GM21619 (cell line): ENCODE data around the gene RXYLT1.
A peak's percentile ranks its signal among the peaks of the same experiment; 100 is the strongest.
"Not testable (repeated sequence)": the region's sequence is repeated elsewhere in the genome, so short reads cannot be mapped to it uniquely, and the experiment has no call there.

Source experiments
- ATAC-seq: cut with Tn5 transposase; IDR thresholded peaks from one replicate; pipeline ENCODE4 v1.9.1; 2021; ENCODE audit not compliant: unreplicated experiment

The RXYLT1 gene

GRCh38 chr12:63779498-63780481 is at the start of gene RXYLT1:
Gene RXYLT1, plus strand, starts transcription at chr12:63779909. Its CDS starts 52 bp downstream, at chr12:63779961.
- ATAC-seq: peak; percentile 95

- ATAC-seq: not testable (repeated sequence)
Measured at GRCh38 chr12:63732779-63733178, 46.9 kb upstream of the RXYLT1 start.

GRCh38 chr12:63733585-63733984 is 46.1 kb upstream of the RXYLT1 start:
- not testable (repeated sequence) for ATAC-seq

- ATAC-seq: not testable (repeated sequence)
Measured at GRCh38 chr12:63740551-63740950, 39.2 kb upstream of the RXYLT1 start.

- not testable (repeated sequence) for ATAC-seq
Measured at GRCh38 chr12:63741431-63741830, 38.3 kb upstream of the RXYLT1 start.

GRCh38 chr12:63744110-63744509 is 35.6 kb upstream of the RXYLT1 start:
- ATAC-seq: not testable (repeated sequence)

- not testable (repeated sequence) for ATAC-seq
Measured at GRCh38 chr12:63746470-63746869, 33.2 kb upstream of the RXYLT1 start.

GRCh38 chr12:63747136-63747535 is 32.6 kb upstream of the RXYLT1 start:
- ATAC-seq: not testable (repeated sequence)

- no peak for ATAC-seq
Measured at GRCh38 chr12:63747553-63747952, 32.2 kb upstream of the RXYLT1 start.

GRCh38 chr12:63752283-63752682 is 27.4 kb upstream of the RXYLT1 start:
- peak; percentile 64 for ATAC-seq

GRCh38 chr12:63752841-63753240 is 26.9 kb upstream of the RXYLT1 start:
- no peak for ATAC-seq

- ATAC-seq: no peak
Measured at GRCh38 chr12:63753743-63754142, 26.0 kb upstream of the RXYLT1 start.

- ATAC-seq: no peak
Measured at GRCh38 chr12:63764481-63764880, 15.2 kb upstream of the RXYLT1 start.

- ATAC-seq: no peak
Measured at GRCh38 chr12:63766498-63766897, 13.2 kb upstream of the RXYLT1 start.

GRCh38 chr12:63770375-63770774 is 9.3 kb upstream of the RXYLT1 start:
- ATAC-seq: no peak

GRCh38 chr12:63777340-63777739 is 2.4 kb upstream of the RXYLT1 start:
- no peak for ATAC-seq

GRCh38 chr12:63782466-63782865 is 2.8 kb downstream of the RXYLT1 start:
- no peak for ATAC-seq

- ATAC-seq: no peak
Measured at GRCh38 chr12:63787306-63787705, 7.6 kb downstream of the RXYLT1 start.

GRCh38 chr12:63790608-63790945 is 10.9 kb downstream of the RXYLT1 start:
- no peak for ATAC-seq

- ATAC-seq: no peak
Measured at GRCh38 chr12:63792338-63792737, 12.6 kb downstream of the RXYLT1 start.

GRCh38 chr12:63795032-63795687 is 15.5 kb downstream of the RXYLT1 start:
- ATAC-seq: no peak

- no peak for ATAC-seq
Measured at GRCh38 chr12:63795944-63796343, 16.2 kb downstream of the RXYLT1 start.
